Thyroid gland (tissue), 4 donors: Measurements from ENCODE around the gene ACY1. TPM values are rescaled to one million over a fixed set of nuclear protein-coding genes. Genes with fewer than 3 reads are reported as not detected.
"Not testable (repeated sequence)": the region's sequence is repeated elsewhere in the genome, so short reads cannot be mapped to it uniquely, and the experiment has no call there.

ENCODE experiments used
- DNase-seq, 2 donors: peaks; one replicate each; pipeline ENCODE4 v3.0.0-alpha.2; 2019
- H3K27ac ChIP-seq, 3 donors: fragments of 200-600 bp; sonication (generic); 1 replicate in 2 of 3; 2 replicates in 1 of 3; pipeline ENCODE4 v1.5.1; 2016 to 2019; ENCODE audit warnings: mild to moderate bottlenecking in 1 of 3, moderate library complexity in 1 of 3
- H3K27me3 ChIP-seq: fragments of 200-600 bp; sonication (generic); one replicate; pipeline ENCODE4 v1.5.1; 2019
- H3K36me3 ChIP-seq, 2 donors: fragments of 200-600 bp; sonication (generic); one replicate each; pipeline ENCODE4 v1.5.1; 2016 to 2019
- H3K4me1 ChIP-seq, 2 donors: fragments of 200-600 bp; sonication (generic); one replicate each; pipeline ENCODE4 v1.5.1; 2017 to 2019
- H3K4me3 ChIP-seq, 3 donors: fragments of 200-600 bp; sonication (generic); replicated peaks in 1 of 3; 1 replicate in 2 of 3; 2 replicates in 1 of 3; pipeline ENCODE4 v1.5.1; 2016; ENCODE audit warnings: mild to moderate bottlenecking in 1 of 3
- H3K9me3 ChIP-seq: fragments of 200-600 bp; sonication (generic); one replicate; pipeline ENCODE4 v1.5.1; 2017
- POLR2A ChIP-seq, 2 donors: fragments of 450-650 bp; IDR thresholded peaks; one replicate each; pipeline ENCODE4 v1.6.1; 2017; ENCODE audit warnings: antibody characterized with exemption in 2 of 2, mild to moderate bottlenecking in 2 of 2, moderate library complexity in 1 of 2
- WGBS, 2 donors: methylation state at CpG; one replicate each; pipeline ENCODE4 v1.1.5; 2017; 5-methylcytosine and 5-hydroxymethylcytosine counted together
- intact Hi-C: fragments of 100-400 bp; cut with DNase I; formaldehyde crosslinking; loops from one replicate; pipeline ENCODE4 v1.15.1; 2023
- total RNA-seq, 4 donors: library from RNA; depleted of rRNA; stranded (reverse); fragments of >200 nt; gene quantifications; one replicate each; pipeline ENCODE4 v1.2.3, GENCODE V29; 2016
- TF ChIP-seq, protein P1 (sequence below), 6 experiments: fragments of 200-600 bp in 3 of 6; fragments of 450-650 bp in 3 of 6; sonication (generic) in 3 of 6; IDR thresholded peaks; one replicate each; pipeline ENCODE4 v1.5.1; 2016 to 2019; ENCODE audit warnings: antibody characterized with exemption in 6 of 6, mild to moderate bottlenecking in 2 of 6, inconsistent platforms in 1 of 6, moderate library complexity in 1 of 6

Gene ACY1
- total RNA-seq, 4 donors from 2014 or later = 34.9 to 98.8 (median 77.6) TPM

DNA sequence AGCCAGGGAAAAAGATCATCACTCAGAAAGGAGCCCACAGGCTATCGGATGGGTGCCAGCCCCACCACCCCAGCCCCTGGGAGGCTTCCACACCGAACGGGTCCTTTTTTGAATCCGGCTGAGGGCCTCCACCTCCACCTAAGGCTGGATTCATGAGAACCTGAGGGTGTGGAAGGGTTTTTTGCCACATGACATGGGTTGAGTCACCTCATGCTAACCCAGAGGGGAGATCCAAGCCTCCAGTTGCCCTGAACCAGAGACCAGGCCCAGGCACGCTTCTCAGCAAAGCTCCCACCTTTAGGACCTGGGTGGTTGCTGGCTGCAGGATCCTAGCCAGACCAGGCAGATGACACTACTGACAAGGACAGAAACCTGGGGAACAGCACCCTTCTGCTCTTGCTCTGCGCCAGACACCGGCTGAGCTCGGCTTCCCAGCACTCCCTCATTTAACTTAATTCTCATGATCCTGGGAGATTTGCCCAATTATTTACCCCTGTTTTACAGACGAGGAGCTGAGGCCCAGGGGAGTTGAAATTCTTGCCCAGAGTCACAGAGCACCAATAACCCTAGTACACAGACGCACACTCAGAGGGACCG lies 47.5 kb downstream of the ACY1 start:
- no peak overlapping the region for H3K27ac ChIP-seq
- H3K36me3 ChIP-seq = no peaks in the 10 kb centered on the region
- H3K27me3 ChIP-seq = no peaks in the 10 kb centered on the region
- 91 to 92% methylated on average over 11 of the region's 11 CpGs for WGBS, 2 donors
- intact Hi-C loops = no loop called here
- H3K4me1 ChIP-seq = no peaks in the 10 kb centered on the region
- no peak overlapping the region for H3K4me3 ChIP-seq
- TF ChIP-seq, protein P1, sequence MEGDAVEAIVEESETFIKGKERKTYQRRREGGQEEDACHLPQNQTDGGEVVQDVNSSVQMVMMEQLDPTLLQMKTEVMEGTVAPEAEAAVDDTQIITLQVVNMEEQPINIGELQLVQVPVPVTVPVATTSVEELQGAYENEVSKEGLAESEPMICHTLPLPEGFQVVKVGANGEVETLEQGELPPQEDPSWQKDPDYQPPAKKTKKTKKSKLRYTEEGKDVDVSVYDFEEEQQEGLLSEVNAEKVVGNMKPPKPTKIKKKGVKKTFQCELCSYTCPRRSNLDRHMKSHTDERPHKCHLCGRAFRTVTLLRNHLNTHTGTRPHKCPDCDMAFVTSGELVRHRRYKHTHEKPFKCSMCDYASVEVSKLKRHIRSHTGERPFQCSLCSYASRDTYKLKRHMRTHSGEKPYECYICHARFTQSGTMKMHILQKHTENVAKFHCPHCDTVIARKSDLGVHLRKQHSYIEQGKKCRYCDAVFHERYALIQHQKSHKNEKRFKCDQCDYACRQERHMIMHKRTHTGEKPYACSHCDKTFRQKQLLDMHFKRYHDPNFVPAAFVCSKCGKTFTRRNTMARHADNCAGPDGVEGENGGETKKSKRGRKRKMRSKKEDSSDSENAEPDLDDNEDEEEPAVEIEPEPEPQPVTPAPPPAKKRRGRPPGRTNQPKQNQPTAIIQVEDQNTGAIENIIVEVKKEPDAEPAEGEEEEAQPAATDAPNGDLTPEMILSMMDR (IDR thresholded peaks at IDR 0.05) = no peak
- no peak for TF ChIP-seq POLR2A (IDR thresholded peaks at IDR 0.05)
- DNase-seq = no peak
- no peaks in the 10 kb centered on the region for H3K9me3 ChIP-seq

DNA sequence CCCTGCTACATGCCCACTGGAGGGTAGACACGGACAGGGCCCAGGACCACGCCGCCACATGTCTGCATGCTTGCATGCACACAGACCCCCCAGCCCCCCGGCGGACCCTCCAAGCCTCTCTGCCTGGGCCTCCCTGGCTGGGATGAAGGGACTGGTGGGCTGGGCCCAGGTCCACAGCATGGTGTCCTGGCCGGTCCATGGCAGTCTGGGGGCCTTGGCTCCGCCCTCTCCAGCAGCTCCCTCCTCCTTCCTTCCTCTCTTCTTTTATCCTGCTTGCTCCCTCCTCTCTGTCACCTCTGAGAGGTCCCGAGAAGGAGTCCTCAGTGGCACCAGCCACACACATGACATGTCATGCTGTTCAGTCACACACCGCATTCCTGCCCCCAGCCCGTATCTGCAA lies 48.6 kb downstream of the ACY1 start:
- H3K9me3 ChIP-seq = no peaks in the 10 kb centered on the region
- no peaks in the 10 kb centered on the region for H3K27me3 ChIP-seq
- intact Hi-C loops = no loop called here
- no peaks in the 10 kb centered on the region for H3K4me1 ChIP-seq
- H3K36me3 ChIP-seq = no peaks in the 10 kb centered on the region
- 83 to 93% methylated on average over 8 to 10 of the region's 10 CpGs for WGBS, 2 donors
- no peak for DNase-seq
- no peak overlapping the region for H3K4me3 ChIP-seq
- TF ChIP-seq, protein P1 (IDR thresholded peaks at IDR 0.05) = no peak
- no peak for TF ChIP-seq POLR2A (IDR thresholded peaks at IDR 0.05)
- H3K27ac ChIP-seq = no peak overlapping the region

DNA sequence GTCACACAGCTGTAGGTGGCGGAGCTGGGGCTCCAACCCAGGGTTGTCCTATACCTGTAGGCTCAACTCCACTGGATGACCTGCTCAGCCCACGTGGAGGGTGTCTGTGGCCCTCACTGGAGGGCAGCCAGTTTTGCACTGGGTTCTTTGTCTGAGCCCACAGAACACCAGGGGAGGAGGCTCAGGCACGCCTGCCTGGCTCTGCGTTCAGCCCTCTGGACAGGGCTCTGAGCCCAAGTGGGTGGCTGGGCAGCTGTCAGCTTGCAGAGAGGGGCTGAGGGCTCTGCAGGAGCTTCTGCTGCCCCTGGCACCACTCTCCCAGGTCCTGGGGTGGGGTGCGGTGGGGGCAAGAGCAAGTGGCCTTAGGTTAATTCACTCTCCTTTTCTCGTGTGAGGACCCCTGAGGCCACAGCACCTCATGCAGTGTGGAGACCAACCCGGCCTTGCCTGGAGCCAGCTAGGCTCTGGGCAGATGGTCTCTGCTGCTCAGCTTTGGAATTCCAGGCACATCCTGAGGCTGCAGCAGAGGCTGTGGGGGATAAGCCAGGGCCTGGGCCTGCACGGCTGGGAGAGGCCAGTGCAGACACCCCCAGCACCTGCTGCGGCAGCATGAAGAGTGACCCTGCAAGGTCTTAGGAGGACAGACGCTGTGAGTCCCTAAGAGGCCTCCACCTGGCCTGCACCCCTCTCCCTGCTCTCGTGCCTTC lies 49.5 kb downstream of the ACY1 start:
- WGBS, 2 donors = 64 to 80% methylated on average over 5 to 6 of the region's 11 CpGs
- H3K9me3 ChIP-seq = no peaks in the 10 kb centered on the region
- H3K27me3 ChIP-seq = no peaks in the 10 kb centered on the region
- TF ChIP-seq, protein P1 (IDR thresholded peaks at IDR 0.05) = no peak
- no peak for TF ChIP-seq POLR2A (IDR thresholded peaks at IDR 0.05)
- intact Hi-C loops = no loop called here
- H3K36me3 ChIP-seq = no peaks in the 10 kb centered on the region
- H3K4me1 ChIP-seq = peaks cover 0 to 5% of the 10 kb centered on the region in 2 donors
- no peak overlapping the region for H3K4me3 ChIP-seq
- H3K27ac ChIP-seq = no peak overlapping the region
- peak in 1 of 2 donors; percentile 20 for DNase-seq

DNA sequence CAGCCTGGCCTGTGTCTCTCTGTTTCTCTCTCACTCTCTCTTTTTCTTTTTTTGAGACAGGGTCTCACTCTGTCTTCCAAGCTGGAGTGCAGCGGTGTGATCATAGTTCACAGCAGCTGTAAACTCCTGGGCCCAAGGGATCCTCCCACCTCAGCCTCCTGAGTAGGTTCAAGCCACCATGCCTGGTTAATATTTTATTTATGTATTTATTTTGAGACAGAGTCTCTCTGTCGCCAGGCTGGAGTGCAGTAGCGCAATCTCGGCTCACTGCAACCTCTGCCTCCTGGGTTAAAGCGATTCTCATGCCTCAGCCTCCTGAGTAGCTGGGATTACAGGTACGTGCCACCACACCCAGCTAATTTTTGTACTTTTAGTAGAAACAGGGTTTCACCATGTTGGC lies 50.4 kb downstream of the ACY1 start:
- intact Hi-C loops, H3K27me3 ChIP-seq, H3K4me3 ChIP-seq, H3K27ac ChIP-seq, H3K9me3 ChIP-seq, H3K36me3 ChIP-seq, DNase-seq: not testable (repeated sequence)
- H3K4me1 ChIP-seq = peaks cover 0 to 14% of the 10 kb centered on the region in 2 donors
- 98 to 99% methylated on average over 6 of the region's 6 CpGs for WGBS, 2 donors

DNA sequence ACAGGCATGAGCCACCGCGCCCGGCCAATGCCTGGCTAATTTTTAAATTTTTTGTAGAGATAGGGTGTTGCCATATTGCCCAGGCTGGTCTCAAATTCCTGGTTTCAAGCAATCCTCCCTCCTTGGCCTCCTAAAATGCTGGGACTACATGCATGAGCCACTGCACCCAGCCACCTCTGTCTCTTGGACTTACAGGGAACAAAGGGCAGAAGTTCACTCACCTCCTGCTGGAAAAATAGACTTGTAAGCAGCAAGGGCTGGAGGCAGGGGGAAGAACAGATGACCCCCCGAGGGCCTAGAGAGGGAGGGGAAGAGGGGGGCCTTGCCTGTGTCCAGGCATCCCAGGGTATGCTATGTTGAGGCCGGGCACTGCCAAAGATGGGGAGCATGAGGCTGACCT lies 50.9 kb downstream of the ACY1 start:
- peaks cover under 1 to 18% of the 10 kb centered on the region in 2 donors for H3K4me1 ChIP-seq
- H3K9me3 ChIP-seq = no peaks in the 10 kb centered on the region
- intact Hi-C loops = no loop called here
- 92 to 98% methylated on average over 4 to 5 of the region's 5 CpGs for WGBS, 2 donors
- no peak overlapping the region for H3K27ac ChIP-seq
- no peaks in the 10 kb centered on the region for H3K36me3 ChIP-seq
- DNase-seq = no peak
- no peak for TF ChIP-seq POLR2A (IDR thresholded peaks at IDR 0.05)
- TF ChIP-seq, protein P1 (IDR thresholded peaks at IDR 0.05) = no peak
- no peak overlapping the region for H3K4me3 ChIP-seq
- no peaks in the 10 kb centered on the region for H3K27me3 ChIP-seq
